HepG2 (cell line): Measurements from ENCODE around the gene PTPN14. TPM values are rescaled to one million over a fixed set of nuclear protein-coding genes. Genes with fewer than 3 reads are reported as not detected.

Source experiments
- ARNT ChIP-seq: fragments of 450-650 bp; IDR thresholded peaks from 2 replicates; pipeline ENCODE4 v1.6.1; 2017
- DMAP1 ChIP-seq: IDR thresholded peaks from 2 replicates; pipeline ENCODE4 v1.6.1; 2016
- ETV5 ChIP-seq: IDR thresholded peaks from 2 replicates; pipeline ENCODE4 v1.6.1; 2018; ENCODE audit warnings: missing biosample characterization, missing genetic modification reagents, inconsistent platforms, borderline replicate concordance
- FOSL2 ChIP-seq: sonication (generic); formaldehyde crosslinking; IDR thresholded peaks from 2 replicates; pipeline ENCODE4 v1.4.0; 2020; ENCODE audit warnings: missing genetic modification reagents
- HMG20B ChIP-seq: conservative IDR thresholded peaks from 2 replicates; pipeline ENCODE4 v1.6.1; 2016; ENCODE audit warnings: missing genetic modification reagents, missing compliant biosample characterization
- KDM4B ChIP-seq: sonication (generic); formaldehyde crosslinking; IDR thresholded peaks from 2 replicates; pipeline ENCODE4 v1.4.0; 2020; ENCODE audit warnings: missing genetic modification reagents
- NR2F2 ChIP-seq: IDR thresholded peaks from 2 replicates; pipeline ENCODE4 v1.6.1; 2012; ENCODE audit warnings: low read depth, inconsistent platforms, borderline replicate concordance
- NR2F6 ChIP-seq, 2 experiments: IDR thresholded peaks; 2 replicates each; pipeline ENCODE4 v1.6.1; 2016; ENCODE audit warnings: antibody characterized with exemption in 1 of 2, mild to moderate bottlenecking in 1 of 2
- PAF1 ChIP-seq: IDR thresholded peaks from 2 replicates; pipeline ENCODE4 v1.6.1; 2016; ENCODE audit warnings: missing genetic modification reagents, missing compliant biosample characterization
- TOE1 ChIP-seq: sonication (generic); formaldehyde crosslinking; IDR thresholded peaks from 2 replicates; pipeline ENCODE4 v1.4.0; 2020; ENCODE audit warnings: mild to moderate bottlenecking, missing genetic modification reagents
- ZNF501 ChIP-seq: sonication (generic); formaldehyde crosslinking; IDR thresholded peaks from 2 replicates; pipeline ENCODE4 v1.5.1; 2020; ENCODE audit warnings: mild to moderate bottlenecking, moderate library complexity, missing genetic modification reagents
- polyA plus RNA-seq, 8 experiments: library from polyadenylated mRNA; depleted of rRNA in 3 of 8; stranded (reverse) in 7 of 8; unstranded in 1 of 8; fragments of >200 nt; fragmentation: Illumina TruSeq in 4 of 8; extraction: Trizol in 4 of 8; gene quantifications; 2 replicates each; pipeline versions ENCODE4 v1.2.1 to v1.2.3, GENCODE V29; 2011 to 2016; ENCODE audit warnings: low read depth in 4 of 8, missing spikeins in 1 of 8, mixed read lengths in 1 of 8; ENCODE audit not compliant: insufficient read depth in 1 of 8
- total RNA-seq, 5 experiments: library from RNA; depleted of rRNA; stranded (reverse); fragments of >200 nt; fragmentation: Illumina TruSeq; extraction: Trizol; gene quantifications; 2 replicates each; pipeline ENCODE4 v1.2.3, GENCODE V29; 2016; ENCODE audit warnings: low read depth in 1 of 5
- TF ChIP-seq, protein P1 (sequence below): sonication (generic); formaldehyde crosslinking; IDR thresholded peaks from 2 replicates; pipeline ENCODE4 v1.4.0; 2020; ENCODE audit warnings: missing genetic modification reagents
- TF ChIP-seq, protein P2 (sequence below): sonication (generic); formaldehyde crosslinking; IDR thresholded peaks from 2 replicates; pipeline ENCODE4 v1.4.0; 2020; ENCODE audit warnings: missing genetic modification reagents, borderline replicate concordance
- TF ChIP-seq, protein P3 (sequence below): sonication (generic); formaldehyde crosslinking; IDR thresholded peaks from 2 replicates; pipeline ENCODE4 v1.5.0; 2020; ENCODE audit warnings: mild to moderate bottlenecking, missing genetic modification reagents, moderate library complexity
- TF ChIP-seq, protein P4 (sequence below): sonication (generic); formaldehyde crosslinking; IDR thresholded peaks from 2 replicates; pipeline ENCODE4 v1.4.0; 2020; ENCODE audit warnings: mild to moderate bottlenecking, low read depth, missing genetic modification reagents
- TF ChIP-seq, protein P5 (sequence below): sonication (generic); formaldehyde crosslinking; conservative IDR thresholded peaks from 2 replicates; pipeline ENCODE4 v1.4.0; 2020; ENCODE audit warnings: mild to moderate bottlenecking, missing genetic modification reagents, moderate library complexity
- TF ChIP-seq, protein P6 (sequence below): sonication (generic); formaldehyde crosslinking; IDR thresholded peaks from 2 replicates; pipeline ENCODE4 v1.5.1; 2020; ENCODE audit warnings: mild to moderate bottlenecking, missing genetic modification reagents

The PTPN14 gene
- total and polyA plus RNA-seq, 2 of the 13 experiments (the other 11 are each of a cell fraction or from before 2014, with no cell fraction given) = 3.9 to 4.7 TPM

DNA sequence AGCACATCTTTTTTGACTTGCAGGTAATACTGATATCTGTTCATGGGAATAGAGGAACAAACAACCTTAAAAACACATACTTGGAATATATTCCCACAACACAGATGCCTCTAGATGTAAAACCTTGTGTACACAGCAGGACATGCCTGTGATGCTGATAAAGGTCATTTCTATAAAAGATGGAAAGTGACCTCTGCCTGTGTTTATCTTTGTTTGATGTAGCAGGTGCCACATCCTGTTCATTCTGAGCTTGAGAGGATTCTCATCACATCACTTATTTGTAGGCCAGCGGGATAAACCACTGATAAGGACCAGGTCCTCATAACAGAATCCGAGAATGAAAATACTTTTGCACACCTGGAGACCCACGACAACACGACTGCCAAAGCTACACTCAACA, 136.7 kb downstream of the PTPN14 start (continued):
- TF ChIP-seq, protein P1, sequence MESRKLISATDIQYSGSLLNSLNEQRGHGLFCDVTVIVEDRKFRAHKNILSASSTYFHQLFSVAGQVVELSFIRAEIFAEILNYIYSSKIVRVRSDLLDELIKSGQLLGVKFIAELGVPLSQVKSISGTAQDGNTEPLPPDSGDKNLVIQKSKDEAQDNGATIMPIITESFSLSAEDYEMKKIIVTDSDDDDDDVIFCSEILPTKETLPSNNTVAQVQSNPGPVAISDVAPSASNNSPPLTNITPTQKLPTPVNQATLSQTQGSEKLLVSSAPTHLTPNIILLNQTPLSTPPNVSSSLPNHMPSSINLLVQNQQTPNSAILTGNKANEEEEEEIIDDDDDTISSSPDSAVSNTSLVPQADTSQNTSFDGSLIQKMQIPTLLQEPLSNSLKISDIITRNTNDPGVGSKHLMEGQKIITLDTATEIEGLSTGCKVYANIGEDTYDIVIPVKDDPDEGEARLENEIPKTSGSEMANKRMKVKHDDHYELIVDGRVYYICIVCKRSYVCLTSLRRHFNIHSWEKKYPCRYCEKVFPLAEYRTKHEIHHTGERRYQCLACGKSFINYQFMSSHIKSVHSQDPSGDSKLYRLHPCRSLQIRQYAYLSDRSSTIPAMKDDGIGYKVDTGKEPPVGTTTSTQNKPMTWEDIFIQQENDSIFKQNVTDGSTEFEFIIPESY = peak; percentile 44
- TF ChIP-seq, protein P2, sequence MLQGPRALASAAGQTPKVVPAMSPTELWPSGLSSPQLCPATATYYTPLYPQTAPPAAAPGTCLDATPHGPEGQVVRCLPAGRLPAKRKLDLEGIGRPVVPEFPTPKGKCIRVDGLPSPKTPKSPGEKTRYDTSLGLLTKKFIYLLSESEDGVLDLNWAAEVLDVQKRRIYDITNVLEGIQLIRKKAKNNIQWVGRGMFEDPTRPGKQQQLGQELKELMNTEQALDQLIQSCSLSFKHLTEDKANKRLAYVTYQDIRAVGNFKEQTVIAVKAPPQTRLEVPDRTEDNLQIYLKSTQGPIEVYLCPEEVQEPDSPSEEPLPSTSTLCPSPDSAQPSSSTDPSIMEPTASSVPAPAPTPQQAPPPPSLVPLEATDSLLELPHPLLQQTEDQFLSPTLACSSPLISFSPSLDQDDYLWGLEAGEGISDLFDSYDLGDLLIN = no peak
- TF ChIP-seq DMAP1 (CRISPR knock-in tag) = no peak
- peak; percentile 80 for TF ChIP-seq ETV5 (CRISPR knock-in tag)
- TF ChIP-seq NR2F2 = peak; percentile 92
- TF ChIP-seq HMG20B (CRISPR knock-in tag) = peak; percentile 74; the same call in 1 of the 2 replicates
- TF ChIP-seq PAF1 (CRISPR knock-in tag) = no peak
- peak; percentile 91 for TF ChIP-seq NR2F6 (IDR thresholded peaks at IDR 0.05)
- peak; percentile 94 for TF ChIP-seq NR2F6 (CRISPR knock-in tag; IDR thresholded peaks at IDR 0.05)
- no peak for TF ChIP-seq ARNT
- TF ChIP-seq, protein P3, sequence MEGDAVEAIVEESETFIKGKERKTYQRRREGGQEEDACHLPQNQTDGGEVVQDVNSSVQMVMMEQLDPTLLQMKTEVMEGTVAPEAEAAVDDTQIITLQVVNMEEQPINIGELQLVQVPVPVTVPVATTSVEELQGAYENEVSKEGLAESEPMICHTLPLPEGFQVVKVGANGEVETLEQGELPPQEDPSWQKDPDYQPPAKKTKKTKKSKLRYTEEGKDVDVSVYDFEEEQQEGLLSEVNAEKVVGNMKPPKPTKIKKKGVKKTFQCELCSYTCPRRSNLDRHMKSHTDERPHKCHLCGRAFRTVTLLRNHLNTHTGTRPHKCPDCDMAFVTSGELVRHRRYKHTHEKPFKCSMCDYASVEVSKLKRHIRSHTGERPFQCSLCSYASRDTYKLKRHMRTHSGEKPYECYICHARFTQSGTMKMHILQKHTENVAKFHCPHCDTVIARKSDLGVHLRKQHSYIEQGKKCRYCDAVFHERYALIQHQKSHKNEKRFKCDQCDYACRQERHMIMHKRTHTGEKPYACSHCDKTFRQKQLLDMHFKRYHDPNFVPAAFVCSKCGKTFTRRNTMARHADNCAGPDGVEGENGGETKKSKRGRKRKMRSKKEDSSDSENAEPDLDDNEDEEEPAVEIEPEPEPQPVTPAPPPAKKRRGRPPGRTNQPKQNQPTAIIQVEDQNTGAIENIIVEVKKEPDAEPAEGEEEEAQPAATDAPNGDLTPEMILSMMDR = no peak
- TF ChIP-seq, protein P4, sequence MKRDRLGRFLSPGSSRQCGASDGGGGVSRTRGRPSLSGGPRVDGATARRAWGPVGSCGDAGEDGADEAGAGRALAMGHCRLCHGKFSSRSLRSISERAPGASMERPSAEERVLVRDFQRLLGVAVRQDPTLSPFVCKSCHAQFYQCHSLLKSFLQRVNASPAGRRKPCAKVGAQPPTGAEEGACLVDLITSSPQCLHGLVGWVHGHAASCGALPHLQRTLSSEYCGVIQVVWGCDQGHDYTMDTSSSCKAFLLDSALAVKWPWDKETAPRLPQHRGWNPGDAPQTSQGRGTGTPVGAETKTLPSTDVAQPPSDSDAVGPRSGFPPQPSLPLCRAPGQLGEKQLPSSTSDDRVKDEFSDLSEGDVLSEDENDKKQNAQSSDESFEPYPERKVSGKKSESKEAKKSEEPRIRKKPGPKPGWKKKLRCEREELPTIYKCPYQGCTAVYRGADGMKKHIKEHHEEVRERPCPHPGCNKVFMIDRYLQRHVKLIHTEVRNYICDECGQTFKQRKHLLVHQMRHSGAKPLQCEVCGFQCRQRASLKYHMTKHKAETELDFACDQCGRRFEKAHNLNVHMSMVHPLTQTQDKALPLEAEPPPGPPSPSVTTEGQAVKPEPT (CRISPR knock-in tag) = no peak
- peak; percentile 26; the same call in 1 of the 2 replicates for TF ChIP-seq FOSL2 (CRISPR knock-in tag)
- TF ChIP-seq ZNF501 (CRISPR knock-in tag) = no peak
- no peak for TF ChIP-seq TOE1
- TF ChIP-seq KDM4B (CRISPR knock-in tag) = no peak
- TF ChIP-seq, protein P5, sequence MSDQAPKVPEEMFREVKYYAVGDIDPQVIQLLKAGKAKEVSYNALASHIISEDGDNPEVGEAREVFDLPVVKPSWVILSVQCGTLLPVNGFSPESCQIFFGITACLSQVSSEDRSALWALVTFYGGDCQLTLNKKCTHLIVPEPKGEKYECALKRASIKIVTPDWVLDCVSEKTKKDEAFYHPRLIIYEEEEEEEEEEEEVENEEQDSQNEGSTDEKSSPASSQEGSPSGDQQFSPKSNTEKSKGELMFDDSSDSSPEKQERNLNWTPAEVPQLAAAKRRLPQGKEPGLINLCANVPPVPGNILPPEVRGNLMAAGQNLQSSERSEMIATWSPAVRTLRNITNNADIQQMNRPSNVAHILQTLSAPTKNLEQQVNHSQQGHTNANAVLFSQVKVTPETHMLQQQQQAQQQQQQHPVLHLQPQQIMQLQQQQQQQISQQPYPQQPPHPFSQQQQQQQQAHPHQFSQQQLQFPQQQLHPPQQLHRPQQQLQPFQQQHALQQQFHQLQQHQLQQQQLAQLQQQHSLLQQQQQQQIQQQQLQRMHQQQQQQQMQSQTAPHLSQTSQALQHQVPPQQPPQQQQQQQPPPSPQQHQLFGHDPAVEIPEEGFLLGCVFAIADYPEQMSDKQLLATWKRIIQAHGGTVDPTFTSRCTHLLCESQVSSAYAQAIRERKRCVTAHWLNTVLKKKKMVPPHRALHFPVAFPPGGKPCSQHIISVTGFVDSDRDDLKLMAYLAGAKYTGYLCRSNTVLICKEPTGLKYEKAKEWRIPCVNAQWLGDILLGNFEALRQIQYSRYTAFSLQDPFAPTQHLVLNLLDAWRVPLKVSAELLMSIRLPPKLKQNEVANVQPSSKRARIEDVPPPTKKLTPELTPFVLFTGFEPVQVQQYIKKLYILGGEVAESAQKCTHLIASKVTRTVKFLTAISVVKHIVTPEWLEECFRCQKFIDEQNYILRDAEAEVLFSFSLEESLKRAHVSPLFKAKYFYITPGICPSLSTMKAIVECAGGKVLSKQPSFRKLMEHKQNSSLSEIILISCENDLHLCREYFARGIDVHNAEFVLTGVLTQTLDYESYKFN (CRISPR knock-in tag) = 0 out of 2 replicates have a peak, but pooled peaks have one; percentile 38
- TF ChIP-seq, protein P6, sequence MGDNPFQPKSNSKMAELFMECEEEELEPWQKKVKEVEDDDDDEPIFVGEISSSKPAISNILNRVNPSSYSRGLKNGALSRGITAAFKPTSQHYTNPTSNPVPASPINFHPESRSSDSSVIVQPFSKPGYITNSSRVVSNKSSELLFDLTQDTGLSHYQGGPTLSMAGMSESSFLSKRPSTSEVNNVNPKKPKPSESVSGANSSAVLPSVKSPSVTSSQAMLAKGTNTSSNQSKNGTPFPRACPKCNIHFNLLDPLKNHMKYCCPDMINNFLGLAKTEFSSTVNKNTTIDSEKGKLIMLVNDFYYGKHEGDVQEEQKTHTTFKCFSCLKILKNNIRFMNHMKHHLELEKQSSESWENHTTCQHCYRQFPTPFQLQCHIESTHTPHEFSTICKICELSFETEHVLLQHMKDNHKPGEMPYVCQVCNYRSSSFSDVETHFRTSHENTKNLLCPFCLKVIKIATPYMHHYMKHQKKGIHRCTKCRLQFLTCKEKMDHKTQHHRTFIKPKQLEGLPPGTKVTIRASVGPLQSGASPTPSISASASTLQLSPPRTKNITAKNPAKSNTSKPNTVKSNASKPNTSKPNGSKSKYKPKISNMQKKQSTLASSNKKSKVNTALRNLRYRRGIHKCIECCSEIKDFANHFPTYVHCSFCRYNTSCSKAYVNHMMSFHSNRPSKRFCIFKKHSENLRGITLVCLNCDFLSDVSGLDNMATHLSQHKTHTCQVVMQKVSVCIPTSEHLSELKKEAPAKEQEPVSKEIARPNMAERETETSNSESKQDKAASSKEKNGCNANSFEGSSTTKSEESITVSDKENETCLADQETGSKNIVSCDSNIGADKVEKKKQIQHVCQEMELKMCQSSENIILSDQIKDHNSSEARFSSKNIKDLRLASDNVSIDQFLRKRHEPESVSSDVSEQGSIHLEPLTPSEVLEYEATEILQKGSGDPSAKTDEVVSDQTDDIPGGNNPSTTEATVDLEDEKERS (CRISPR knock-in tag) = no peak
